HG02884 (cell line): ENCODE data around the gene S100A11.

Source experiments
- ATAC-seq: cut with Tn5 transposase; IDR thresholded peaks from one replicate; pipeline ENCODE4 v1.9.1; 2021; ENCODE audit warnings: mild to moderate bottlenecking, moderate library complexity; ENCODE audit not compliant: unreplicated experiment

S100A11 gene

GRCh38 chr1:152039886-152040285, 3.1 kb upstream of the S100A11 start:
- ATAC-seq: no peak

GRCh38 chr1:152039461-152039860, 2.7 kb upstream of the S100A11 start:
- no peak for ATAC-seq

- no peak for ATAC-seq
These were observed 2.1 kb upstream of the S100A11 start for GRCh38 chr1:152038871-152039270.

GRCh38 chr1:152035539-152036266, 1.1 kb downstream of the S100A11 start:
- no peak for ATAC-seq

GRCh38 chr1:152034654-152035538, 1.9 kb downstream of the S100A11 start:
- no peak for ATAC-seq

GRCh38 chr1:152034324-152034653, 2.5 kb downstream of the S100A11 start:
- no peak for ATAC-seq

- no peak for ATAC-seq
These were observed 6.9 kb downstream of the S100A11 start for GRCh38 chr1:152029929-152030211.

GRCh38 chr1:152029144-152029928, 7.5 kb downstream of the S100A11 start:
- ATAC-seq: no peak

- ATAC-seq: no peak
These were observed 9.9 kb downstream of the S100A11 start for GRCh38 chr1:152026895-152027294.

- ATAC-seq: no peak
These were observed 12.6 kb downstream of the S100A11 start for GRCh38 chr1:152024223-152024622.

- no peak for ATAC-seq
These were observed 13.6 kb downstream of the S100A11 start for GRCh38 chr1:152023221-152023620.

GRCh38 chr1:152022474-152022873, 14.3 kb downstream of the S100A11 start:
- no peak for ATAC-seq

GRCh38 chr1:152021569-152021968, 15.2 kb downstream of the S100A11 start:
- ATAC-seq: no peak

GRCh38 chr1:152020849-152021248, 16.0 kb downstream of the S100A11 start:
- no peak for ATAC-seq

GRCh38 chr1:152018537-152018936, 18.3 kb downstream of the S100A11 start:
- no peak for ATAC-seq

GRCh38 chr1:152015766-152016165, 21.0 kb downstream of the S100A11 start:
- no peak for ATAC-seq

GRCh38 chr1:152014943-152015342, 21.9 kb downstream of the S100A11 start:
- ATAC-seq: no peak

- ATAC-seq: no peak
These were observed 23.1 kb downstream of the S100A11 start for GRCh38 chr1:152013664-152014237.

GRCh38 chr1:152009691-152010090, 27.1 kb downstream of the S100A11 start:
- ATAC-seq: no peak

GRCh38 chr1:152007047-152007446, 29.8 kb downstream of the S100A11 start:
- no peak for ATAC-seq

GRCh38 chr1:152005360-152005912, 31.4 kb downstream of the S100A11 start:
- no peak for ATAC-seq
